Endothelial cell of umbilical vein (primary cell): Measurements from ENCODE around the gene WRNIP1. TPM values are rescaled to one million over a fixed set of nuclear protein-coding genes. Genes with fewer than 3 reads are reported as not detected.

Experiments
- BruUV-seq: library from RNA; stranded (reverse); fragments of 400-500 nt; replicated peaks from 2 replicates; lab custom pipeline; 2021; lab: Mats Ljungman, UMichigan
- CTCF ChIA-PET: fragments of 300-600, 350-600 bp; sonication (Branson Sonifier 250); formaldehyde crosslinking; loops from one replicate; lab custom pipeline; 2021; ENCODE audit warnings: antibody characterized with exemption, inconsistent platforms; lab: Charles Lee
- POLR2A ChIA-PET: fragments of 300-600, 350-600 bp; sonication (Branson Sonifier 250); formaldehyde crosslinking; loops from one replicate; lab custom pipeline; 2021; ENCODE audit warnings: antibody characterized with exemption, inconsistent platforms; lab: Charles Lee
- DNase-seq: peaks from one replicate; pipeline ENCODE4 v3.0.0-alpha.2; 2011; ENCODE audit warnings: low read depth, low spot score
- FAIRE-seq: peaks from 2 replicates; lab custom pipeline; 2011; peaks lifted over from hg19 to GRCh38; lab: Jason Lieb, UNC
- H2AFZ ChIP-seq: 2 replicates; pipeline ENCODE4 v1.6.0; 2012; ENCODE audit warnings: low read depth, low read length, control low read depth, inconsistent platforms
- H3K27ac ChIP-seq: 2 replicates; pipeline ENCODE4 v1.5.1; 2011; ENCODE audit warnings: low read depth, mild to moderate bottlenecking, control low read depth, low read length, moderate library complexity; ENCODE audit not compliant: insufficient read depth
- H3K27me3 ChIP-seq, 2 experiments: 2 replicates each; pipeline versions ENCODE4 v1.6.0 to v1.6.1; 2011; ENCODE audit warnings: low read length in 2 of 2, mixed read lengths in 1 of 2; ENCODE audit not compliant: control insufficient read depth in 2 of 2, insufficient read depth in 2 of 2
- H3K36me3 ChIP-seq, 2 experiments: 2 replicates in 1 of 2; 3 replicates in 1 of 2; pipeline ENCODE4 v1.5.1; 2011; ENCODE audit warnings: low read length in 2 of 2, mild to moderate bottlenecking in 1 of 2, moderate library complexity in 1 of 2; ENCODE audit not compliant: control insufficient read depth in 2 of 2, insufficient read depth in 2 of 2; ENCODE audit errors: extremely low read depth in 1 of 2
- H3K4me1 ChIP-seq: 3 replicates; pipeline ENCODE4 v1.5.1; 2011; ENCODE audit warnings: mild to moderate bottlenecking, low read length; ENCODE audit not compliant: control insufficient read depth, insufficient read depth; ENCODE audit errors: extremely low read depth
- H3K4me2 ChIP-seq: 2 replicates; pipeline ENCODE4 v1.6.1; 2011; ENCODE audit warnings: low read length, control low read depth, mixed read lengths; ENCODE audit not compliant: insufficient read depth
- H3K4me3 ChIP-seq, 3 experiments: fragments of 200-600 bp in 1 of 3; sonication (generic), shearing (Covaris generic) in 1 of 3; replicated peaks in 1 of 3; 2 replicates each; pipeline ENCODE4 v1.5.1; 2011 to 2016; ENCODE audit warnings: control low read depth in 3 of 3, low read length in 3 of 3, mild to moderate bottlenecking in 2 of 3, inconsistent platforms in 1 of 3, low read depth in 1 of 3, moderate library complexity in 1 of 3; ENCODE audit not compliant: insufficient read depth in 1 of 3
- H3K79me2 ChIP-seq: 2 replicates; pipeline ENCODE4 v1.6.0; 2012; ENCODE audit warnings: low read length, inconsistent platforms; ENCODE audit not compliant: control insufficient read depth, insufficient read depth
- H3K9ac ChIP-seq: replicated peaks from 2 replicates; pipeline ENCODE3; 2011; ENCODE audit warnings: low read length, control low read depth; ENCODE audit not compliant: insufficient read depth; ENCODE audit errors: extremely low read depth
- H3K9me1 ChIP-seq: replicated peaks from 3 replicates; pipeline ENCODE4 v1.6.0; 2011; ENCODE audit warnings: mild to moderate bottlenecking, low read length; ENCODE audit not compliant: control insufficient read depth, insufficient read depth; ENCODE audit errors: extremely low read depth
- H3K9me3 ChIP-seq: replicated peaks from 2 replicates; pipeline ENCODE4 v1.5.1; 2012; ENCODE audit warnings: low read length, inconsistent platforms; ENCODE audit not compliant: control insufficient read depth, insufficient read depth
- H4K20me1 ChIP-seq: replicated peaks from 2 replicates; pipeline ENCODE3; 2011; ENCODE audit warnings: mild to moderate bottlenecking, low read length; ENCODE audit not compliant: control insufficient read depth, insufficient read depth; ENCODE audit errors: extremely low read depth
- EZH2 ChIP-seq: IDR thresholded peaks from 2 replicates; pipeline ENCODE4 v1.6.1; 2012; ENCODE audit warnings: borderline replicate concordance, low read depth, mild to moderate bottlenecking, moderate library complexity, low read length, inconsistent platforms; ENCODE audit not compliant: severe bottlenecking
- FOS ChIP-seq: IDR thresholded peaks from 2 replicates; pipeline ENCODE4 v1.6.1; 2011; ENCODE audit warnings: mild to moderate bottlenecking, low read length, moderate library complexity, borderline replicate concordance; ENCODE audit not compliant: insufficient read depth
- GATA2 ChIP-seq: IDR thresholded peaks from 2 replicates; pipeline ENCODE4 v1.7.0; 2011; ENCODE audit warnings: low read depth, mild to moderate bottlenecking, moderate library complexity, mixed read lengths, low read length; ENCODE audit not compliant: insufficient read length, insufficient read depth
- POLR2A ChIP-seq: IDR thresholded peaks from 2 replicates; pipeline ENCODE4 v1.6.1; 2012; ENCODE audit warnings: low read depth, mild to moderate bottlenecking, control low read depth, low read length
- dilution Hi-C: fragments of 300-500 bp; cut with MboI; formaldehyde crosslinking; loops from one replicate; pipeline ENCODE4 v1.15.0; 2019; ENCODE audit warnings: low sequenced_read_pairs; ENCODE audit not compliant: extremely low pct_ligation_motif_present
- intact Hi-C: fragments of 100-400 bp; cut with micrococcal nuclease; formaldehyde crosslinking; loops from one replicate; pipeline ENCODE4 v1.10.0; 2022
- polyA plus RNA-seq, 4 experiments: library from polyadenylated mRNA; depleted of rRNA in 3 of 4; stranded (reverse) in 3 of 4; unstranded in 1 of 4; fragments of >200 nt; gene quantifications; 2 replicates each; pipeline versions ENCODE4 v1.2.1 to v1.2.3, GENCODE V29; 2011 to 2012; ENCODE audit warnings: missing spikeins in 1 of 4
- total RNA-seq: library from RNA; stranded (reverse); gene quantifications from 2 replicates; pipeline ENCODE4 v1.2.3, GENCODE V29; 2021
- TF ChIP-seq, protein P1 (sequence below): IDR thresholded peaks from 2 replicates; pipeline ENCODE4 v1.6.1; 2011; ENCODE audit not compliant: insufficient read depth, insufficient read length

The WRNIP1 gene
- total and polyA plus RNA-seq, 2 donors (not counting 3 experiments of a cell fraction or from before 2014, with no cell fraction given), result 50.1 to 68.9 TPM

DNA sequence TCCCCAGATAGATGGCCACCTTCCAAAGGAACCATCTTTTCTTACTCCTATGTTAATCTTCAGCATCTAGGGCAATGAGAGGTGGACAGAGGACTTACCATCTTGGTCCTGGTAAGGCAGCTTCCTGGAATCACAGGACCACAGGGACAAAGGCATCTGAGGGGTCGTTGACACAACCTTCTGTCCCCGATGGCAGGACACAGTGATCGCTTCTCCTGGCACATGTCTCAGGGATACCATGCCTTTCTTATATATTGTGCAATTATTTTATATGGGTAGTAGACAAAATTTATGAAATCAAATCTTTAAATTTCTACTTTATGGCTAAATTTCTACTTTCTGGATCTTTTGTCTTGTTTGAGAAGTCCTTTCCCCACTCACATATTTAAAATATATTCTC, 56.4 kb downstream of the WRNIP1 start:
- H2AFZ ChIP-seq, result no peak overlapping the region
- DNase-seq (no peak), FAIRE-seq (no peak)
- ChIA-PET POLR2A (interaction anchor here (0.6 kb wide), 1 partner anchor 36 kb away, joined by 3 read pairs; no protein-coding TSS in a partner anchor), CTCF (no interaction called here)
- dilution Hi-C loops, result no loop called here
- no peak overlapping the region for H3K4me2 ChIP-seq
- H3K9me3 ChIP-seq, result no peaks in the 10 kb centered on the region
- H3K36me3 ChIP-seq, result no peaks in the 10 kb centered on the region
- no peaks in the 10 kb centered on the region for H3K9me1 ChIP-seq
- TF ChIP-seq, protein P1, sequence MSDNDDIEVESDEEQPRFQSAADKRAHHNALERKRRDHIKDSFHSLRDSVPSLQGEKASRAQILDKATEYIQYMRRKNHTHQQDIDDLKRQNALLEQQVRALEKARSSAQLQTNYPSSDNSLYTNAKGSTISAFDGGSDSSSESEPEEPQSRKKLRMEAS, result no peak
- TF ChIP-seq POLR2A (no peak), GATA2 (no peak)
- H4K20me1 ChIP-seq, result no peaks in the 10 kb centered on the region
- no peaks in the 10 kb centered on the region for H3K27me3 ChIP-seq
- no peak overlapping the region for H3K9ac ChIP-seq
- H3K27ac ChIP-seq, result no peak overlapping the region
- no peak overlapping the region for H3K4me3 ChIP-seq
- intact Hi-C loops, result no loop called here
- H3K4me1 ChIP-seq, result peaks cover 44% of the 10 kb centered on the region
- BruUV-seq, result no TSS peak
- H3K79me2 ChIP-seq, result no peaks in the 10 kb centered on the region

- no peak for FAIRE-seq
- dilution Hi-C loops, result no loop called here
- Histone ChIP-seq H3K4me1 (peaks cover 32% of the 10 kb centered on the region), H3K4me3 (no peak overlapping the region), H3K9ac (no peak overlapping the region), H3K4me2 (no peak overlapping the region), H4K20me1 (no peaks in the 10 kb centered on the region), H3K9me1 (no peaks in the 10 kb centered on the region), H3K36me3 (no peaks in the 10 kb centered on the region), H3K27ac (no peak overlapping the region), H3K9me3 (no peaks in the 10 kb centered on the region), H2AFZ (no peak overlapping the region), H3K79me2 (no peaks in the 10 kb centered on the region), H3K27me3 (no peaks in the 10 kb centered on the region)
- no TSS peak for BruUV-seq
- POLR2A ChIA-PET, result no interaction called here
- TF ChIP-seq FOS (peak; percentile 55), EZH2 (no peak)
- CTCF ChIA-PET, result interaction anchor here (0.7 to 1.4 kb wide), 2 partner anchors 11 to 32 kb away, joined by 3 to 7 read pairs; no protein-coding TSS in a partner anchor
- intact Hi-C loops, result no loop called here
- no peak for DNase-seq
These were observed 58.1 kb downstream of the WRNIP1 start for GRCh38 chr6:2823104-2823850.
